ENCODE results near the gene EEF2.

The EEF2 gene

DNA sequence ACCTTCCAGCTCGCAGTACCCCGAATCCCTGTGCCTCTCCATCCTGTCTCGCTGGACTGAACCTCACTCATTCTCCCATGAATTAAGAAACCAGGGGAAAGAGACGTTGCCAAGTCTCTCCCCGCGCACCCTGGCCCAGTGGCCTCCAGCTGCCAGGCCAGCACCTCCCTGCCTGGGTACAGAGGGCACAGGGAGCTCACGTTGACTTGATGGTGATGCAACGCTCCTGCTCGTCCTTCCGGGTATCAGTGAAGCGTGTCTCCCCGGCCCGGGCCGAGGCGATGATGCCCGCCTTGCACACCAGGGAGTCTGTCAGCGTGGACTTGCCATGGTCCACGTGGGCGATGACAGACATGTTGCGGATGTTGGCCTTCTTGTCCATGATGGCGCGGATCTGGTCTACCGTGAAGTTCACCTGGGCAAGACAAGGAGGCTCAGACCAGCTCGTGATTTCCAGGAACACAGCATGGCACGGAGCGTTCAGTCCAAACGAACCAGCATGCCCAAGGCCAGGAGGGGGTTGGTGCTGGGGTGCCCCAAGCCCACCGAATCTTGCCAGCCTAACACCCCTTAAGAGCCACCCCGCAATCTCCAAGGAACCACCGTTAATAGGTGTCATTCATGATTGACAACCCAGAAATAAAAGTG lies 1.2 kb downstream of the EEF2 start:
- DNase-seq: peak; percentile 23

DNA sequence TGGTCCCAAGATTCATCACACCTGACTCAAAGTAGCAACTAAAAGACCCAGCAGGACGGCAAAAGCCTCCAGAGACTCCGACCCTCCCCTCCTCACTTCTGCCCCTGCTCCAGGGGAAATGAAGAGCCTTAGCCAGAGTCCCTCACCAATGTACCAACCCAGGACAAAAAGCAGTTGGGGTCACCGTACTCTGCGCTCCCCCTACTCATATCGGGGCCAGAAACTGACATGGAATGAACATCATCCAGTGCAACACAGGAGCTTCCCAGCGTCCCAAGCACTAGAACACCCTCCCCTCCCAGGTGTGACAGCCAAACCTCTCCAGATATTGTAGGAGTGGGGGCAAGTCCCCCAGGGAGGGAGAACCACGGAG lies 1.7 kb downstream of the EEF2 start:
- DNase-seq: no peak

DNA sequence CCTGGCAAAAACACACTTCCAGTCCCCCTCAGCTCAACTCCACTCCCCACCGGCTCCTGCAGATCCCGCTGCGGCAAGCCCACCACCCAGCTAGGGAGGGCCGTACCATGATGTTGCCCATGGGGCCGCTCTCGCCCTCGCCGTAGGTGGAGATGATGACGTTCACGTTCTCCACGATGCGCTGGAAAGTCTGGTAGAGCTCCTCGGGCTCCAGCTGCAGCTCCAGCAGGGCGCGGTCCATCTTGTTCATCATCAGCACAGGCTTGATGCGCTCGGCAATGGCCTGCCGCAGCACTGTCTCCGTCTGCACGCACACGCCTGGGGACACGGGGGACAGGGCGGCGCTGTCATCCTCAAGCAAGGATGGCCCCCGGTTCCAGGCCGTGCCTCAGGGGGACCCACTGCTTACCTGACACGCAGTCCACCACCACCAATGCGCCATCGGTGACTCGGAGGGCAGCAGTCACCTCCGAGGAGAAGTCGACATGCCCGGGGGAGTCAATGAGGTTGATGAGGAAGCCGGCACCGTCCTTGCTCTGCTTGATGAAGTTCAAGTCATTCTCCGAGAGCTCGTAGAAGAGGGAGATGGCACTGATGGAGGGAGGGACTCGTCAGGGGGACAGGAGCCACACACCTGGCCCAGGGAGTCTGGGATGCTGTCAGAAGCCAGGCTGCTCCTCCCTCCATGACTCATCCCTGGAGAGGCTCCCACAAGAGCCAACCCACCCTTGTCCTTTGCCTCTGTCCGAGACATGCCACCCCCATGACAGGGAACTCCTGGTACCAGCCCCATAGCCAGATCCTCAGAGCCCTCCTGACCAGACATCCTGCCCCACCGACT lies 2.3 kb downstream of the EEF2 start:
- DNase-seq: peak; percentile 42

GRCh38 chr19:3981736-3982681 lies 3.3 kb downstream of the EEF2 start:
- DNase-seq: no peak

DNA sequence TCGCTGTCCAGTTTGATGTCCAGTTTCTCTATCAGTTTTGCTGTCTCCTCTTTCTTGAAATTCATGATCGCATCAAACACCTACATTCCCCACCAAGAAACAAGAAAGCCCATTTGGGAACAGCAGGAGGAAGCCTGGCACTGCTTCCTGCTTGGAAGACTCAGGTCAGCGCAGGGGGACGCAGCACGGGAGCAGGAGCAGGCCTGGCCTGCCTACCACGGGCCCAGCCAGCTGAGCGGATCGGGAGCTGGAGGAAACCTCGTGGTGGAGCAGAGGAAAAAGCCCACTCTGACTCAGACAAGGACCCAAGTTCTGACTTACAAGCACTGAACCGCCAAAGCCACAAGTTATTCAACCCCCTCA lies 3.9 kb downstream of the EEF2 start:
- no peak for DNase-seq

DNA sequence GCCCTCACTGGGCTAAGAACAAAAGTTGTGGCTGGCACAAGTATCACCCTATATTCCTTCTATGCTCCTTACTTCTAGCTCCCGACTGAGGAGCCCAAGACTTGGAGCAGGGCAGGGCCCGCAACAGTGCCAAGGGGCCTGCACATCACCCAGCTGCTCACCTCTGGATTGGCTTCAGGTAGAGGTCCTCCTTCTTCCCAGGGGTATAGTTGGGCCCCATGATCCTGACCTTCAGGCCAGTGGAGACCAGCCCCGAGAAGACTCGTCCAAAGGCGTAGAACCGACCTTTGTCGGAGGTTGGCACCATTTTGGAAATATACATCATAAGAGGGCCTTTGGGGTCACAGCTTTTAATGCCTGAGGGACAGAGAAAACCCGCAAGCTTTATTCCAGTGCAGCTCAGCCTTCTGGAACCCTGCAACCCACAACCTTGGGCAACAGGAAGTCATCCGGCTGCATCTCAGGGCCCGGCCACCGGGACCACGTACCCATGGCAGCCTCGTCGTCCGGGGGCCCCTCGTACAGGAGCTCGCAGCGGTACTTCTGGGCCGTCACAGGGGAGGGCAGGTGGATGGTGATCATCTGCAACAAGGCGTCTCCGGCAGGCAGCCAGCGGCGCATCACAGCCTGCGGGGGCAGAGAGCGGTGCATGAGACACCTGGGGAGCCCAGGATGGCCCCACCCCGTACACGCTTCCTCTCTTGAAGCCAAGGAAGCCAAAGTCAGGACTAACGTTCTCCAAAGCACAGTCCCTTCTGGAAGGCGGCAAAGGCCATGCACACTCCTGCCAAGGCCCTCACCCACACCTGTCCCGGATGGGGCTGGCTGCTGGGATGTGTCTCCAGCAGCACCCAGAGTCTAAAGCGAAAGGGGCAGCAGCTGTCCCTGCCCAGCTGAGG lies 4.7 kb downstream of the EEF2 start:
- no peak for DNase-seq

DNA sequence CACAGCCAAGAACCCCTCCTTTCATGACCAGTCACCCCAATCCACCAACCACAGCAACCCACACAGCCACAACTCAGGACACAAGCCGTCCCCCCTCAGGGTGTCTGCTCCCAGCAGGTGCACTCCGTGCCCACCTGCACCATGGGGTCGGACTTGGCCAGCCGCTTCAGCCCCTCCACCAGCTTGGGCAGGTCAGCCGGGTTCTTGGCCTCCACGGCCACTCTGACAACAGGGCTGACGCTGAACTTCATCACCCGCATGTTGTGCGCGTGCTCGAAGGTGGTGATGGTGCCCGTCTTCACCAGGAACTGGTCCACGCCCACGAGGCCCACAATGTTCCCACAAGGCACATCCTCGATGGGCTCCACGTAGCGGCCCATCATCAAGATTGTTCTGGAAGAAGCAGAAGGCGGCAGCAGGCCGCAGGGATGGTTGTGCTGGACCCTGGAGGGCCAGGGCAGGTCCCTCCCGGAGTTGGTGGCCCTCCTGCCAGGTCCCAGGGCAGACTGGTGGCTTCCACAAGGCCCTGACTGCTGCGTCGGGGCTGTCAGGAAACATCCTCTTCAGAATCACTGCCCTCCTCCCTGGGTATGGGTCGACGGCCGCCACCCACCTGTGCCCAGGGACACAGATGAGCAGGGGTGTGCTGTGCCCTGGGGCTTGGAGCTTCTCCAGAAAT lies 5.5 kb downstream of the EEF2 start:
- no peak for DNase-seq

DNA sequence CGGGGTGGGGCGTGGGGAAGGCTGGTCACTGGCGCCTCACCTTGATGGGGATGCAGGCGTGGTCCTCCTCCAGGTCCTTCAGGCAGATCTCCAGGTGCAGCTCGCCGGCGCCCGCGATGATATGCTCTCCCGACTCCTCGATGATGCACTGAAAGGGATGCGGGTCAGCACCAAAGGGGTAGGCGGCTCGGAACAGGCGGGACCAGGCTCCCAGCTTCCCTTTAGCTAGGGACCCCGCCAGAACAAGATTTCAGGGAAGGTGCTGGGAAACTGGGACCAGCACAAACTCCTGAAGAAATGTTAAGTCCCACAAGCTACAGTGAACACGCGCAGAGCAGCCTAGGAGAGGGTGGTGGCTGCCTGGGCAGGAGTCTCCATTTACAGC lies 6.0 kb downstream of the EEF2 start:
- no peak for DNase-seq

- DNase-seq: no peak
These were observed 7.1 kb downstream of the EEF2 start for GRCh38 chr19:3978145-3978544.

DNA sequence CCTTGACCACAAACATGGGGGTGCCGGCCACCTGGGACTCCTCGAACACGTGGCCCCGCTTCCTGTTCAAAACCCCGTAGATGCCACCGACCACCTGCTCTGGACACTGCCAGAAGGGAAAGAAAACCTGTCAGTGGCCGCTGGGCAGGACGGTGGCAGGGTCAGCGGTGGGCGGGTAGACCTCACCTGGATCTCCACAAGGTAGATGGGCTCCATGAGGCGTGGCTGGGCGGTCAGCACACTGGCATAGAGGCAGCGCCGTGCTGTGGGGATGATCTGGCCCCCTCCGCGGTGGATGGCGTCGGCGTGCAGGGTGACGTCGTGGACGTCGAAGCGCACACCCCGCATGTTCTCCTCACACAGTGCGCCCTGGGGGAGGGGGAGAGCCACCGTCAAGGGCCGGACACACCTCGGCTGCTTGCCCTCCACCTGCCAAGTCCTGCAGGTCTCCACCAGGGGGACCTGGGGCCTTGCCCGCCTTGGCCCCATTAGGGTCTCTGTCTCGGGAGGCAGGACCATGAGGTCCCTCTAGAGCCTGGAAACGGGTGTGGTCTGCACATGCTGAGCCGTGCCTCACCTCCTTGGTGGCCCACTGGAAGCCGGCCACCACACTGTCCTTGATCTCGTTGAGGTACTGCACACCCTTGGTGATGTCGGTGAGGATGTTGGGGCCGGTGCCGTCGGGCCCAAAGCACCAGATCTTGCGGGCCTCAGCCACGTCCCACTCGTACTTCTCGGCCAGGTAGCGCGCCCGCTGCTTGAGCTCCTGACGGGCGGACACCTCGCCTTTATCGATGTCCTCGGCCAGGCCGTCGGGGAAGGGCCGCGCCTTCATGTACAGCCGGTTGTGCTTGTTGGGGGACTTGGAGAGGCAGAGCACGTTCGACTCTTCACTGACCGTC lies 7.8 kb downstream of the EEF2 start:
- DNase-seq: no peak

DNA sequence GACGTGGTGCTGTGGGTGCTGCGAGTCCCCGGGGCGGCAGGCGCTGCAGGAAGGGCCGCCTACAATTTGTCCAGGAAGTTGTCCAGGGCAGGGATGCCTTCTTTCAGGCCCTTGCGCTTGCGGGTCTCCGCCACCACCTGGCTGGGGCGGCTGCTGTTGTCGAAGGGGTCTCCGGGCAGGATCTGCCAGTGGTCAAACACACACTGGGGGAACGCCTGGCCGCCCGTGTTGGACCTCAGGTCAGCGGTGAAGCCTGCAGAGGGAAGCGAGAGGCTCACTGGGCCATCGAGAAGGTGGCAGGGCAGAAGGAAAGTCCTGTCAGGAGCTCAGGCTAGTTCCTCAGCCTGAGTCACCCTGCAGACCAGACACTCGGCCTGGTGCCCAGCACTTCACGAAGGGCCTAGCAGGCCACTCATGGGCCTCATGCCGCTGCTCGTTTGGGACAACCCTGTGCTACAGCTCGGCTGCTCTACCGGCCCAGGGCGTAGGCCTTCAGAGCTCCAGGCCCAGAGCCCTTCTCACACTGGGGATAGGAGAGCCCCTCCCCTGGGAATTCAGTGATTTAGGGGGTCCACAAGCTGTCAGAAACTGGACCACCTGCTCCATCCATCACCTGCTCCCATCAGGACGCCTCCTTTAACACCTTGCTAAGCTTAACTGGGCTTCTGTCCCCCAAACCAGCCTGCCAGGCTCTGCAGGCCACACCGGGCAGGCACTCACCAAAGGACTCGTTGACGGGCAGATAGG lies 8.6 kb downstream of the EEF2 start:
- DNase-seq: no peak

DNA sequence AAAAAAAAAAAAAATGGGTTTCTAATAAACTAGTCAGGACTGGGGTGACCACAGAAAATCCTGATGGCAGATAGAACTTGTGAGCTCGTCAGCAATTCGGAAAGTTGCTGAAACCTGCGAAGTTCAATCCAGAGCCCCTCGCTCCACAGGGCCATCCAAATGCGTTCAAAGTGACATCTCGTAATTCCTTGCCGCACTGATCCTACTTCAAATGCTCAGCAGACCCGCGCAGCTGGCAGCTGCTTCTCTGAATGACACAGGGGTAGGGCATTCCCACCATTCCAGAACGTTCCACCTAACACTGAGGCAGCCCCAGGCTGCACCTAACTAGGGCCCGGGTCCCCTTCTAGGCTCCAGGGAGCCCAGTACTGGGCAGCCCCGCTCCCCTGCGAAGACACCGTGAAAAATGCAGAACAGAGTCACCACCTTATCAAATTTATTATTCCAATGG lies 9.6 kb downstream of the EEF2 start:
- no peak for DNase-seq

- DNase-seq: no peak
These were observed 10.1 kb downstream of the EEF2 start for GRCh38 chr19:3975144-3975543.

GRCh38 chr19:3970808-3971598 lies 14.3 kb downstream of the EEF2 start, which contains the start of gene DAPK3:
TSS of gene DAPK3 (minus strand) at chr19:3971099. CDS start at chr19:3969735, 1,364 bp downstream.
- peak; percentile 95 for DNase-seq

DNA sequence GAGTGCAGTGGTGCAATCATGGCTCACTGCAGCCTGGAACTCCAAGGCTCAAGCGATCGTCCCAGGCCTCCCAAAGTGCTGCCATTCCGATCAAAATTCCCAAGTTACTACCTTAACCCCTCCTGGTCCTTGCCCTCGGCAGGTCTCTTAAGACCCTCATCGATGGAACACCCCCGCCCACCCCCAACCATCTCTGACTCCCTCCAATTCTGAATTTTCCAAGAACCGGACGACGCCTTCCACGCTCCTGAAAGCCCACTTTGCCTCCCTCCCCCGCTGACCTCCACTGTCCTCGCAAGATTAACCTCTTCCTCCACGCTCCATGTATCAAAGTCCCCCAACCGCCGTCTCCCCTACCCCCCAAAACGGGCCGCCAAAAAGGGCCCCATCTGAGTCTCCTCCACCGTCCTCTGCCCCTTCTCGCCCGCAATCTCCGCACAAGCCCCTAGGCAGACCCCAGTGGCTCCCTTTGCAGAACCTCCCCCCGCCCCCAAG lies 14.9 kb downstream of the EEF2 start:
- DNase-seq: no peak

DNA sequence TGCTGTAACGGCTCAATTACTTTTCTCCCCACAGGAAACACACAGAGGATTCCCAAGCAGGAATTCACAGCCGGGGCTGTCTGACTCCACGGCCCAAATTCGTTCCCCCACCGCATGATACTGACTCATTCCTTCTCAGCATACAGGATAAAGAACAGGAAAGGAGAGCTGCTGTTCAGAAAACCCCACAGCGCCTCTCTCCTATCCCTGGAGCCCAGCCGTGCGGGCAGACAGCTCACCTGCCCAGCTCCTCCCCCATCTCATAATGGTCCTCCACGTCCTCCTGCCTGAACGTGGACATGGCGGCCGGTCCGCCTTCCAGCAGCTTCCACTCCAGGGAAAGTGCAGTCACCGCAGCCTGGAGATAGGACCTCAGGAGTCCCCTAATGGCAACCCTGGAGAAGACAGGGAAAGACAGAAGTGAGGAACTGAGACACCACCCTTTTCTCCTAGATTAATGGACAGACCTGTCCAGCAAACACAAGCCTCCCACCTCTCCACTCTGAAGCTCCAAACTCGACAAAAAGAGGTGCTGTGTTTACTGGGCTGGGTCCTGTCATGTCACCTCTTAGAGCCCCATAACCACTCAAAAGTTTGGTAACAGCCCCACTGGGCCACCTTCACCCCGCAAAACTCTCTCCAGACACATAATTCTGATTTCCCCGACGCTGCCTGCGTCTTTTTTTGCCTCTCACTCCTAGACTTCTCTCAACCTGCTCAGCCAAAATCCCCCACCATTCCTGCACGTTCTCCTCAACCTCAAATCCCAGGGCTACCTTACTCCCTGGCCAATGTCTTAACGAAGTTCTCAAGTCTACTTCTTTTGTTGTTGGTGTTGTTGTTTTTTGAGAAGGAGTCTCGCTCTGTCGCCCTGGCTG lies 15.6 kb downstream of the EEF2 start:
- peak; percentile 80 for DNase-seq

- DNase-seq: peak; percentile 99
These were observed 16.5 kb downstream of the EEF2 start for GRCh38 chr19:3968556-3969434.
